ENCODE results near the gene DSE.

Gene DSE

DNA sequence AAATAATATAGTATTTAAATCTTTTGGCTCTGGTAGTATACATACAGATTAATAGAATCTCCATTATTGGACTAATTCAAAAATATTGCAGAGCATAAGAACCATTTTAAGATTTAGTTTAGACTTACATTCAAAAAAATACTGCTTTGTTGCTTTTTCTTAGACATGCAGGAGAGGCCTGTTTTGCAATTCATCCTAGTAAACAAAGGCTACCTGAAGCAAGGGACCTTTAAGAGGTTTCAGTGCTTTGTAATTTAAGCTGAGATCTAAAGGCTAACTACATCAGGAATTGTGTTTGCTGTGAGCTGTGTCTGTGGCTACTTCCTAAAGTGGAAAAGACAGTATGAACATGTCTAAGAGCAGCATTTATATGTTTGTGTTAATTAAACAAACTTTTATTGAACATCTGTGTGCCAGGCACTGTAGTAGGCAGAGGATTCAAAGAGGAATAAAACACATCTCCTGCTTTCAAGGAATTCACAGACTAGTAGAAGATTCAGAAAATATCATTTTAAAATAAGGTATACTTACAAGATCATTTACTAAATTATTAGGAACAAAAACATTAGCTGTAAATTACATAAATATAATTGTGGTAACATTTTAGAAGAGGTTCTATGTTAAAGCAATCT is 61.3 kb downstream of the DSE start:
- peaks cover 34% of the 10 kb centered on the region for H3K4me1 Mint-ChIP-seq
- peak overlapping the region; percentile 54 for H3K27ac Mint-ChIP-seq
- no peak for DNase-seq
- TF ChIP-seq, protein P1, sequence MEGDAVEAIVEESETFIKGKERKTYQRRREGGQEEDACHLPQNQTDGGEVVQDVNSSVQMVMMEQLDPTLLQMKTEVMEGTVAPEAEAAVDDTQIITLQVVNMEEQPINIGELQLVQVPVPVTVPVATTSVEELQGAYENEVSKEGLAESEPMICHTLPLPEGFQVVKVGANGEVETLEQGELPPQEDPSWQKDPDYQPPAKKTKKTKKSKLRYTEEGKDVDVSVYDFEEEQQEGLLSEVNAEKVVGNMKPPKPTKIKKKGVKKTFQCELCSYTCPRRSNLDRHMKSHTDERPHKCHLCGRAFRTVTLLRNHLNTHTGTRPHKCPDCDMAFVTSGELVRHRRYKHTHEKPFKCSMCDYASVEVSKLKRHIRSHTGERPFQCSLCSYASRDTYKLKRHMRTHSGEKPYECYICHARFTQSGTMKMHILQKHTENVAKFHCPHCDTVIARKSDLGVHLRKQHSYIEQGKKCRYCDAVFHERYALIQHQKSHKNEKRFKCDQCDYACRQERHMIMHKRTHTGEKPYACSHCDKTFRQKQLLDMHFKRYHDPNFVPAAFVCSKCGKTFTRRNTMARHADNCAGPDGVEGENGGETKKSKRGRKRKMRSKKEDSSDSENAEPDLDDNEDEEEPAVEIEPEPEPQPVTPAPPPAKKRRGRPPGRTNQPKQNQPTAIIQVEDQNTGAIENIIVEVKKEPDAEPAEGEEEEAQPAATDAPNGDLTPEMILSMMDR (IDR thresholded peaks at IDR 0.05) = no peak
- no peaks in the 10 kb centered on the region for H3K27me3 Mint-ChIP-seq (ENCODE audit: low read depth, poor library complexity)
- H3K36me3 Mint-ChIP-seq (ENCODE audit: low read depth) = peaks cover 71% of the 10 kb centered on the region
- H3K9me3 Mint-ChIP-seq = no peaks in the 10 kb centered on the region
- no peak overlapping the region for H3K4me3 Mint-ChIP-seq

DNA sequence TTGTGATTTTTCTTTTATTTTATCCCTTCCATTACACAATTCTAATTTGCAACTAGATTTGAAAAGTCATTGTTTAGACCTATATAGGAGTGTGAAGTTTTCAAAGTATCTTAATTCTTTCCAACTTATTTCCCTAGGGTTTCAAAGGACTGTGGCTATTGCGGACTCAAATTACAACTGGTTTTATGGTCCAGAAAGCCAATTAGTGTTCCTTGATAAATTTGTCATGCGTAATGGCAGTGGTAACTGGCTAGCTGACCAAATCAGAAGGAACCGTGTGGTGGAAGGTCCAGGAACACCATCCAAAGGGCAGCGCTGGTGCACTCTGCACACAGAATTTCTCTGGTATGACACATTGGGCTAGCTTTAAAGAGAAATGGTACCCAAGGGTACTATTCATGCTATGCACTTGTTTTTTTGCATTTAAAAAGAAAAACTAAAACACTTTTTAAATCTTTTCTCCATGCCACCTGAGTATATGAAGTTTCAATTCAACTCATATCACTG is 62.5 kb downstream of the DSE start:
- Mint-ChIP-seq H3K4me1 (peaks cover 45% of the 10 kb centered on the region), H3K27ac (peak overlapping the region; percentile 45), H3K4me3 (no peak overlapping the region), H3K27me3 (ENCODE audit: low read depth, poor library complexity) (no peaks in the 10 kb centered on the region), H3K9me3 (no peaks in the 10 kb centered on the region), H3K36me3 (ENCODE audit: low read depth) (peaks cover 62% of the 10 kb centered on the region)
- TF ChIP-seq, protein P1 (IDR thresholded peaks at IDR 0.05) = no peak
- DNase-seq = no peak

DNA sequence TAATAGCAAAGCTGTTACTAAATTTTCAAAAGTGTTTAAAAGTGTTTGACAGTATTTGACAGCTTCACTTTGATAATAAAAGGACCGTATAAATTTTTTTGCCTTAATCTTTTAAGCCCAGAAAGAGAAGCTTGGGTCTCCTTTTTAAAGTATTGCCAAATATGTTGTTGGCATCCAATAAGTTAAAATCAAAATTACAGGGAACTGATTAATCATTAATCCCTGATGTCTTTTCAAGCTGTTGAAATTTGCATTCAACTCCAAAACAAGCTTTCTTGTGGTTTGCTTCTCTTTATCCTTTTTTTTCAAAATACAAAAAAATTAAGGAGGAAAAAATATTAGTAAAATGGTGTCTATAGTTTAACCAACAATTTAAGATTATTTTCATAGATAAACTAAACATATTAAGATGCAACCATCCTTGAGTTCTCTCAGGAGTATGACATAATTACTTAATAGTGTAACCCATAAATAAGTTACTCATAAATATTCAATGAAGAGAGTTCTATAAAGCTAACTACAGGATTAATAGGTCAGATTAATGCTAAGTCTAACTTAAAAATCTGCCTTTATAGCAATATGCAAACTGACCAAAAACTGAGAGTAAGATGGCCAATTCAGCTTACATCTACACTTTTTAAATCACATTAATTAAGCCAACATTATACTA is 63.4 kb downstream of the DSE start:
- peaks cover 55% of the 10 kb centered on the region for H3K4me1 Mint-ChIP-seq
- H3K36me3 Mint-ChIP-seq (ENCODE audit: low read depth) = peaks cover 52% of the 10 kb centered on the region
- H3K27me3 Mint-ChIP-seq (ENCODE audit: low read depth, poor library complexity) = no peaks in the 10 kb centered on the region
- no peak overlapping the region for H3K4me3 Mint-ChIP-seq
- H3K27ac Mint-ChIP-seq = no peak overlapping the region
- DNase-seq = no peak
- no peaks in the 10 kb centered on the region for H3K9me3 Mint-ChIP-seq
- TF ChIP-seq, protein P1 (IDR thresholded peaks at IDR 0.05) = no peak

DNA sequence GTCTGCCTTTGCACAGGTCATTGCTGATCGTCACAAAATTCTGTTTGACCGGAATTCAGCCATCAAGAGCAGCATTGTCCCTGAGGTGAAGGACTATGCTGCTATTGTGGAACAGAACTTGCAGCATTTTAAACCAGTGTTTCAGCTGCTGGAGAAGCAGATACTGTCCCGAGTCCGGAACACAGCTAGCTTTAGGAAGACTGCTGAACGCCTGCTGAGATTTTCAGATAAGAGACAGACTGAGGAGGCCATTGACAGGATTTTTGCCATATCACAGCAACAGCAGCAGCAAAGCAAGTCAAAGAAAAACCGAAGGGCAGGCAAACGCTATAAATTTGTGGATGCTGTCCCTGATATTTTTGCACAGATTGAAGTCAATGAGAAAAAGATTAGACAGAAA is 65.8 kb downstream of the DSE start:
- TF ChIP-seq, protein P1 (IDR thresholded peaks at IDR 0.05) = no peak
- Mint-ChIP-seq H3K4me1 (peaks cover 79% of the 10 kb centered on the region), H3K36me3 (ENCODE audit: low read depth) (peaks cover 32% of the 10 kb centered on the region), H3K27ac (peak overlapping the region; percentile 85), H3K4me3 (no peak overlapping the region), H3K27me3 (ENCODE audit: low read depth, poor library complexity) (no peaks in the 10 kb centered on the region), H3K9me3 (no peaks in the 10 kb centered on the region)
- DNase-seq = no peak

DNA sequence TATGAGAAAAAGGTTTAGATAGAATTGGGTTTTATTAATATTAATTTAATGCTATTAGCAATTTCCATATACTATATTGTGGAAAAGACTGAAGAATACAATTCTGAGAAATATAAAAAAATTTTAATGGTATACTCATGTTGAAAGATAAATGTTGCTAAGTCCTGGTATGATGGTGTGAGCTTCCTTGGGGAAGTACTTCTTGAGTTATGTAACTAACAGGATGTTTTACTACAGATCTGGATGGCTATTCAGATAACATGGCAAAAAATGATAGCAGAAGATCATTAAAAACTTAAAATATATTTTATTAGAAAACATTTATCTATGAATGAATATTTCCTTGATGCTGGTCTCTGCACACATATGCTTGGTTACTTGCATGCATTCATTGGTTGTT is 66.9 kb downstream of the DSE start:
- Mint-ChIP-seq H3K27ac (no peak overlapping the region), H3K9me3 (no peaks in the 10 kb centered on the region), H3K27me3 (ENCODE audit: low read depth, poor library complexity) (no peaks in the 10 kb centered on the region), H3K4me3 (no peak overlapping the region), H3K36me3 (ENCODE audit: low read depth) (peaks cover 23% of the 10 kb centered on the region), H3K4me1 (peaks cover 78% of the 10 kb centered on the region)
- DNase-seq = no peak
- TF ChIP-seq, protein P1 (IDR thresholded peaks at IDR 0.05) = no peak
